EH (cell line): Measurements from ENCODE around the gene PRR12.
A peak's percentile ranks its signal among the peaks of the same experiment; 100 is the strongest.

Experiments
- DNase-seq: peaks from one replicate; pipeline ENCODE4 v3.0.0-alpha.2; 2015; ENCODE audit warnings: low read depth

Gene PRR12

DNA sequence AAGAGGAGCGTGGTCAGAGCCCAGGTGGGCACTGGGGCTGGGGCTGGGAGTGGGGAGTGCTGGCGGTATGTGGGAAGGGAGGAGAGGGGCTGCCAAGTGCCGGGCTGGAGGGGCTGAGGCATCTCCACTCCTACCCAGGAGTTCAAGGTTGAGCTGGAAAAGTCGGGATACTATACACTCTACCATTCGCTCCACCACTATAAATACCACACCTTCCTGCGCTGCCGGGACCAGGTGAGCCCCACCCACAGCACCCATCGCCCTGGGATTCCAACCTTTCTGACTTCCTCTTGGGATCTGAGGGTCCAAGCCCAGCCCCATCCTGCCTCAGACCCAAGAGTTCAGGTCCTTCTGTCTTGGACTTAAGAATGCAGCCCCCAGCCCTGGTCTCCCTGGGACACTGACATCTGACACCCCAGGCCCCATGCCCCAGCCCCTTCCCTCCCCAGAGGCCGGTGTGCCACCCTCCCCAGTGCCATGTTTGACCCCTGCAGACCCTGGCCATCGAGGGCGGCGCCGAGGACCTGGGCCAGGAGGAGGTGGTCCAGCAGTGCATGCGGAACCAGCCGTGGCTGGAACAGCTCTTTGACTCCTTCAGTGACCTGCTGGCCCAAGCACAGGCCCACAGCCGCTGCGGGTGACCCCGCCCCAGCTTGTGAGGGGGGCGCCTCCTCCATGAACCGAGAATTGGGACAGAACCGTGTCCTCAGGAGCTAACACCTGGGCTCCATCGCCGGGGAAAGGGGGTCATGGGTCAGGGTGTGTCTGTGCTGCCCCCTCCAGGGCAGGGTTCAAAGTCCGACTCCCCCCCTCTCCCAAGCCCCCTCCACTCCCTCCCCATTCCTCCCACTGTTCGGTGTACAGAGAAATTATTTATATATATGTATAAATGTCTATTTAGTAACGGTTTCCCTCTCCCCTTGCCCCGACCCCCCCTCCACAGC is 34.3 kb downstream of the PRR12 start:
- no peak for DNase-seq

DNA sequence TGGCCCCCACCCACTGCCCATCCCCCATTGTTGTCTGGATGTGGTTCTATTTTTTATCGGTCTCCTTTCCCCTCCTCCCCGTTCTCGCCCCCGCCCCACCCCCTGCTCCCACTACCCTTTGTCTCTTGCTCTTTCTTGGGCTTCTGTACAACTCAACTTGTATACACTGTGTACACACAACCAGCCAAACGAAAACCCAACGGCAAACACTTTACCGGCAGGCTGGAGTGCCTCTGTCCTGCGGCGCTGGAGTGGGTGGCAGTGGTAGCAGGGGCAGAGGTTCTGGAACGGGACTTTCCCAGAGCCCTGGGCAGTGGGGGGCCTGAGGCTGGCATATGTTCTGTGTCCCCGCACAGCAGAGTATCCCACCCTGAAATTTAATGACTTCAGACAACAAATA is 35.2 kb downstream of the PRR12 start:
- no peak for DNase-seq

DNA sequence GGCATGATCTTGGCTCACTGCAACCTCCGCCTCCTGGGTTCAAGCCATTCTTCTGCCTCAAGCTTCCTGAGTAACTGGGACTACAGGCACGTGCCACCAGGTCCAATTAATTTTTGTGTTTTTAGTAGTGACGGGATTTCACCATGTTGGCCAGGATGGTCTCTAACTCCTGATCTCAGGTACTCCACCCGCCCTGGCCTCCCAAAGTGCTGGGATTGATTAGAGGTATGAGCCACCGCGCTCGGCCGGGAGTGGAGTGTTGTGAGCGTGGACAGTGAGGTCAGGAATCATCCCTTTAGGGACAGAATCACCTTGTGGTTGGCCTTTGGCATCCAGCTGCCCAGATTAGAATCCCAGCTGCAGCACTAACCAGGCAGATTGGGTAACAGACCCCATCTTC is 38.7 kb downstream of the PRR12 start:
- no peak for DNase-seq

DNA sequence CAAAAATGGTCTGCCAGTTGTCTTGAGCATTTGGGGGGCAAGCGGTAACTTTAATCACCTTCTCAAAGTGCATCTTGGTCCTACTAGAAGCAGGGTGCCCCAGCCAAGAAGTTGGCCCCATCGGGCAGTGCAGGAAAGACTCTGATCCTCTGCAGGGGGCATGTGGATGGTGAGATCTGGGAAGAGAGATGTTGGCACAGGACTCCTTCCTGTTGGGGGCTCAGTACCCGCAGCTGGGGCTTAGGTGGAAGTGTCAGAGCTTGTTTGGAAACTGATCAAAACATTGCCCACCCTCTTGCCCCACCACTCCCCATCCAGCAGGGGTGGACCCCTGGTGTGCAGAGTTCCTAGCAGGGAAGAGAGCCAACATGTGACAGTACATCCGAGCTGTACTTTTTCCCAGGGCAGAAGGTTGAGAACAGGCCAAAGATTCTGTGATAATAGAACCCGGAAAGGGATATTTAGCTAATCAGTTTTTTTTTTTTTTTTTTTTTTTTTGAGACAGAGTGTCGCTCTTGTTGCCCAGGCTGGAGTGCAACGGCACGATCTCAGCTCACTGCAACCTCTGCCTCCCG is 40.1 kb downstream of the PRR12 start:
- DNase-seq: peak; percentile 45

DNA sequence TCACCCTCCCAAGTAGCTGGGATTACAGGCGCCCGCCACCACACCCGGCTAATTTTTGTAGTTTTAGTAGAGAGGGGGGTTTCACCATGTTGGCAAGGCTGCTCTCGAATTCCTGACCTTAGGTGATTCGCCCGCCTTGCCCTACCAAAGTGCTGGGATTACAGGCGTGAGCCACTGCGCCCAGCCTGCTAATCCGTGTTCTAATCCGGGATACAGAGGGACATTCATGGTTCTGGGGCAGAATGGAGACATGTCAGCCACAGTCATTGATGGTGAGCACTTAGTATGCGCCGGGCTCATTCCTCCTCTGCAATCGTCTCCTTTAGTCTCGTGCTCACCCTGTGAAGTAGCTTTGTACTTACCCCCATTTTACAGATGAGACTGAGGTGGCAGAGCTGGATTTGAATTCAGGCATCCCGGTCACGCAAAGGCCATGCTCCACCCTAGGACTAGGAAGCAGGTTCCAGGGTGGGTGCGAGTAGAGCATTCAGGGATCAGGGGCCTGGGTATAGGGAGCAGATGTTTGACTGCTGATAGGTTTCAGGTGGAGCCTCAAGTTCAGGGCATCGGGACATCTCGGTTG is 40.7 kb downstream of the PRR12 start:
- no peak for DNase-seq

DNA sequence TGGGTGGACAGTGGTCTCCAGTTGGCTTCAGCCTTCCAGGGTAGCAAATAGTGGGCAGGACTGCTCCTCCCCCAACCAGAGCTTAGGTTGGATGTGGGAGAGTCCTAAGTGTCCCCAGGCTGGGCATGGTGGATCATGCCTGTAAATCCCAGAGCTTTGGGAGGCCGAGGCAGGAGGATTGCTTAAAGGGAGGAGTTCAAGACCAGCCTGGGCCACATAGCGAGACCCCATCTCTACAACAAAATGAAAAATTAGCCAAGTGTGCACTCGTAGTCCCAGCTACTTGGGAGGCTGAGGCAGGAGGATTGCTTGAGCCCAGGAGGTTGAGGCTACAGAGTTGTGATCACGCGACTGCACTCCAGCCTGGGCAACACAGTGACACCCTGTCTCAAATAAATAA is 41.6 kb downstream of the PRR12 start:
- no peak for DNase-seq

DNA sequence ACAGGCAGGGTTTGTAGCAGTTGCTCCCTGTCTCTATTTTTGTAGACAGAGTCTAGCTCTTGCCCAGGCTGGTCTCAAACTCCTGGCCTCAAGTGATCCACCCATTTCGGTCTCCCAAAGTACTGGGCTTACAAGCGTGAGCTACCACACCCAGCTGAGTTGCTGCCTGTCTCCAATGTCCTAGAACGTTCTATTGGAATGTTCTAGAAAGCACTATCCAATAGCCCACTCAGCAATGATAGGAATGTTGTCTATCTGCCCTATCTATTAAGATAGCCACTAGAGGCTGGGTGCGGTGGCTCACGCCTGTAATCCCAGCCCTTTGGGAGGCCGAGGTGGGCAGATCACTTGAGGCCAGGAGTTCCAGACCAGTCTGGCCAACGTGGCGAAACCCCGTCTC is 42.3 kb downstream of the PRR12 start:
- peak; percentile 39 for DNase-seq

DNA sequence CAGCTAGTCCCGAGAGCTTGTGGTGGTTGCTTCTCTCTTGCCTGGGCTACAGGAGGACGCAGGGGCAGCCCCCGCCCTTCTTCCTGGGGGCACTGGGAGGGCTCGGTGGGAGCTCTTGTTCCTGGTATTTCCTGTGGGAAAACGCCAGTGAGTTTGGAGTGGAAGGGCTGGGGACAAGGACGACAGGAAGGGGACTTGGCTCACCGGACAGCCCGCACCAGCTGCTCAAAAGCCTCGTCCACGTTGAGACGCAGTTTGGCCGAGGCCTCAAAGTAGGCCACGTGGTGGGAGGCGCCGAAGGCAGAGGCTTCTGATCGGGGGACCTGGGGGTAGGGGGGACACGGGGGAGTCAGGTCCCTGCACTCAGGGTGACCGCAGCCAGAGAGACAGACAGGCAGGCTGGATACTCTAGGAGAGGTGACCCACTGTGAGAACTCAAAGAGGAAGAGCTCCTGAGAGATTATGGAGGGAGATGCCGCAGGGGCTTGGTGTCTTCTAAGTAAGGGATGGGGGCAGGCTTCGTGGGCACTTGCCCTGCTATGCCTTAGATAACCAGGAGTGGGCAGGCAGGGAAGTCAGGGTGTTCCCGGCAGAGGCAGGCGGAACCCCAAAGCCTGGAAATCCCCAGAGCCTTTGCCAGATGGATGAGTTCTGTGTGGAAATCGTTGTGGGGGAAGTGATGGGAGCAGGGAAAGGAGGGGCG is 44.7 kb downstream of the PRR12 start:
- no peak for DNase-seq

DNA sequence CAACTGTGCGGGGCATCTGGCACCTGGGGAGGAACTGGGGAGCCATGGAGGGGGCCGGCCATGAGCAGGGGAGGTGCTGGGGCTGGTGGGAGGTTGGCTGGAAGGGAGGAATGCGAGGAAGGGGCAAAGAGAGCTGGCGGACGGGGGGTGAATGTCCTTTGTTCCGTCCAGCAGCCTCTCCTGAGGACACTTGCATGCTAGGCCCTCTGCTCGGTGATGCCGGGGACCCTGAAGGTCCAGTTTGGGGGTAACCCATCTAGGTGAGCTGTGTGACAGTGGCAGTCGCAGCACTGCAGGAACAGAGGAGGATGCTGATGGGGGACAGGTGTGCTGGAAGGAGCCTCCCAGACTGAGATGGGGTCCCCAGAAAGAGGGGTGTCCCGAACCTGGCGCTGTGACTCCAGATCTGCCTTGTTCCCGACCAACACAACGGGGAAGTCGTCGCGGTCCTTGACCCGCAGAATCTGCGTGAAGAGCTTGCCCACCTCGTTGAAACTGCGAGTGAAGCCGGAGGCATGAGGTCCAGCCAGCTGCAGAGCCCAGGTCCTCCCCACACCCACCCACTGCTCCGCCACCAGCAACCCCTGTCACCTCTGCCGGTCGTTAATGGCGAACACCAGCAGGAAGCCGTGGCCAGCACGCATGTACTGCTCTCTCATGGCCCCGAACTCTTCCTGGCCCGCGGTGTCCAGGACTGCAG is 45.4 kb downstream of the PRR12 start:
- no peak for DNase-seq

DNA sequence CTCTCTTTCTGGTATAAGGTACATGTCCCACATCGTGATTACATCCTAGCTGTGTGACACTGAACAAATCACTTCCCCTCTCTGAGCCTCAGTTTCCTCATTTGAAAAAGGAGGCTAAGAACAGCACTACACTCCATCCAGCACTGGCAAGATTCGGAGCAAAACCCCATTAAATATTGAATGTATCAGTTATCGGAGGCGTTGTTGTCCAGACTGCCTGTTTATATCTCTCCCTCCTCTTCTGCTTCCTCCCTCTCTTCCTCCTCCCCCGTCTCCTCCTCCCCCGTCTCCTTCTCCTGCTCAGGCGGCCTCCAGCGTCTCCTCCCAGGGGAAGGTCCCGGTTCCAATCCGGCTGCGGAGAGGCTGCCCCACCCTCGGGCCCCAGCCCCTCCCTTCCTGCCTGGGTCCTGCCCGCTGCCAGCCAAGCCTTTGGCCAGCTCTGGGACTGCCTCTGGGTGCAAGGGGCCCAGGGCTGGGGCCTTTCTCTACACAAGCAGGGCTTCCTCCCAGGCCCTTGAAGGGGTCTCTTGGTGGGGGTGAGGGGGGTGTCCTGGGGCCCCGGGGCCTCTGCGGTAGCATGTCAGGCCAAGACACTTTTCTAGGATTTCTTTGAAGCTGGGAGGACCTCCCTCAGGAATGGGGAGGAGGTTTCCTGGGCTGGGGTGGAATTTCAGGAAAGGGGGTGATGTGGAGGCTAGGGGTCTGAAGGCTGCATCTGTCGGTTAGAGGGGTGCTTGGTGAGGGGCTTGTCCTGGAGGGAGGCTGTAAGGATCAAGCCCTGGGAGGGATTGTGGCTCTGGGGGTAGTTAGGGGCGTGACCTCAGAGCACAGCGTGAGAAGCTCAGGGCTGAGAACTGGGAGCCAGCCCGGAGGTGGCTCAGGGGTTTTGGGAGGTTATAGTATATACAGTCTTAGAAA is 47.1 kb downstream of the PRR12 start:
- DNase-seq: peak; percentile 90

DNA sequence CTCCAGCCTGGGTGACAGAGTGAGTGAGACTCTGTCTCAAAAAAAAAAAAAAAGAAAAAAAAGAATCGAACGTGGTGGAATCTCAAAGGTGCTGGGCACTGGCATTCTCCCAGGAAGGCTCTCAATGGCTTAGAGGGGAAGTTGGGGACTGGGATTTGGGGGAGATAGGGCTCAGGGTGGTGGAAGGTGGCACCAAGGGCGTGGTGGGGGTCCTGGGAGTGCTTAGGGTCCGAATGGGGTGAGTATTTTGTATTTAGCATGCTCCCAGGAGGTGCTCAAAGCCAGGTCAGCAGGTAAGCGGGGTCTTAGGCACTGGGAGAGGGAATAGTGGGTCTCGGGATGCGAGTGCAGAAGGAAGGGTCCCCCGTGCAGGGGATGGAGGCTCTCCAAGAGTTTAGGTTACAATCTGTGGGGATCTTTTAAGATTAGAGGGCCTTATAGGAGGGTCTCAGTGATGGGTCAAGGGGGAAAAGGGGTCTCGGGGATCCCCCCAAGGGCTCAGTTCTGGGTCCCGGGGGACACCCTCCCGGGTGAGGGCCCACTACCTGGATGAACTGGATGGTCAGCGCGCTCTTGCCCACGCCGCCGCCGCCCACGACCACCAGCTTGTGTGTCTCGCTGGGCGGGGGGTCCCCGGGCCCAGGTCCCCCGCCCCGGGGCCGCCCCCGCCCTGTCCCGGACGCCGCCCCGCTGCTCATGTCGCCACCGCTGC is 48.6 kb downstream of the PRR12 start:
- no peak for DNase-seq

DNA sequence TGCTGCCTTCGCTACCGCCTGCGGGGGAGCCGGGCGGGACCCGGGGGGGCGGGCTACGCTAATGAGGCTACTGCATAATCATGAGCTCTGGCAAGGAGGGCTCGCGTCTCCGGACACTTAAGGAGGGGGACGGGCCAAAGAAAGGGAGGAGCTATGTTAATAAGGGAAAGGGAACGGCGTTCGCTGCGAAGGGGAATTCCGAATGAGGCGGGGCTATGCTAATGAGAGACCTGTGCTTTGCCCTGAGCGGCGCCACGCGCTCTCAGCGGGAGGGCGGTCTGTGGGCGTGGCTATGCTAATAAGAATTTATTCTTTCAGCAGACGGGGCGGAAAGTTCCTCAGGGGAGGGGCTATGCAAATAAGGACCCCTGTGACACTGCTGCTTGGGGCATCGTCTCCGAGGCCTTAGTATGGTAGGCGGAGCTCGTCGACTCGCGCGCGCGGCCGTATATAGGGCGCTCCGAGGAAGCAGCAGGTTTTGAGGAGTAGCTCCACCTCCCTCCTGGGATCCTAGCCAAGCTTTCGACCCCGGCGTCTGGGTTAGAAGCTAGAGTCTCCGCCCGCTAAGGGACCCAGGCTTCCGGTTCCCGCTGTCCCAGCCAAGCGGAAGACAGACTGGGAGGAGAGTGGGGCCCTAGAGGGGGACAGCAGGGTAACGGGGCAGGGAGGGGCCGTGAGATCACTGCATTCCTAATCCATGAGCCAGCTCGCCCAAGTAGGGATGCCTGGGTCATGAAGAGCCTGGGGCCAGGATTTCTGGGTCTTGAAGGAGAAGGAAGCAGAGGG is 49.3 kb downstream of the PRR12 start, which contains the start of gene RRAS:
RRAS (minus strand) TSS at position 31 of the 786 bp plus-strand sequence. CDS start 45 bp downstream, outside the sequence.
- DNase-seq: peak; percentile 100

DNA sequence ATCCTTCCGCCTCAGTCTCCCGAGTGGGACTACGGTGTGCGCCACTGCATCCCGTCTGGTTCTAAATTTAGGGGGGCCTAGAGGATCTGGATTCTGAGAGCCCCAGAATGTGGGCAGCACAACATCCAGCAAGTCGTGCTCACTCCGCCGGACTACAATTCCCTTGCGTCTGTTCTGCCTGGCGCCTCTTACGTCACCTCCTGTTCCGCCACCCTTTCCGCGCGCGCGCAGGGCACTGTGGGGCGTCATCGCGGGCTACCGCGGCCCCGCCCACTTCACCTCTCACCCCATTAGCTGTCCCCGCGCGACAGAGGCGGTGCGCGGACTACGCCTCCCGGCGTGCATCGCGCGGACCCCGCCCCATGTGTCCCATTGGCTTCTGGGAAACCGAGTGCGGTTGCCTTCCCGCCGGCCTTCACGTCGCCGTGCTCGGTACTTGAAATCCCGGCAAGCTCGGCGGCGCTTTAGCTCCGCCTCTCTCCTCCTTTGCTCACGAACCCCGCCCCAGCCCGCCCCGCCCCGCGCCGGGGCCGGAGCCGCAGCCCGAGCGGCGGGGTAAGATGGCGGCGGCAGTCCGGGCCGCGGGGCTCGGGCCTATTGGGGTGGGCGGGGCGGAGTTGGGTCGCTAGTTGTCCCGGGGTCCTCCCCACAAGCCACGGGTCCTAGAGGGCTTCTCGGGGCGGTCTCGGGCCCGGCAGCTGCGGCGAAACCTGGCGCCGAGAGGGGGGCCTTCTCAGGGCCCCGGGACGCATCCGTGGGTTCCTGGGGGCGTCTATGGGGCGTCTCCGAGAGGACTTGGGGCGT is 50.9 kb downstream of the PRR12 start, which contains the start of gene SCAF1:
SCAF1 (plus strand) TSS at position 522 of the 804 bp plus-strand sequence. CDS start 2,818 bp downstream, outside the sequence.
- DNase-seq: peak; percentile 99

DNA sequence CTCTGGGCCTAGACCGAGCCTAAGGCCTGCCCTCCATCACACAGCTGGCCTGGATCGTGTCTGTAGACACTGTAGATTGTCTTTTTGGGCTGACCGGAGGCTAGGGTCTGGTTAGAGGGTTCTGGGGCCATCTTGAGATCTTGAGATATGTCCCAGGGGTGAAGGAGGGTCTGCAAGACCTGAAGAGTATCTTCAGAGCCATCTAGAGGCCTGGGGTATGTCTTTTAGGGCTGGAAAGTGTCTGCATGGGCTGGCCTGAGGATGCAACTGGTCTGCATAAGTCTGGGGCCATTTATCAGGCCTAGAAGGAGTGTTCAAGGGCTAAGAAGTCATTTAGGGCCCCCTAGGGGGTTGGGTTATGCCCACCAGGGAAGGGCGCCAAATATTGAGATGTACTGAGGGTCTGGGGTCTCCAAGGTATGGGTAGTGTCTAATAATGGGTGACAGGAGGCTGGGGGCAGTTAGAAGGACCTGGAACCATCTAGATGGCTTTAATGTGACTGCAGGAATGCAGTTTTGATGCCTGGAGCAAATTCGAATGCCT is 51.6 kb downstream of the PRR12 start:
- peak; percentile 24 for DNase-seq

DNA sequence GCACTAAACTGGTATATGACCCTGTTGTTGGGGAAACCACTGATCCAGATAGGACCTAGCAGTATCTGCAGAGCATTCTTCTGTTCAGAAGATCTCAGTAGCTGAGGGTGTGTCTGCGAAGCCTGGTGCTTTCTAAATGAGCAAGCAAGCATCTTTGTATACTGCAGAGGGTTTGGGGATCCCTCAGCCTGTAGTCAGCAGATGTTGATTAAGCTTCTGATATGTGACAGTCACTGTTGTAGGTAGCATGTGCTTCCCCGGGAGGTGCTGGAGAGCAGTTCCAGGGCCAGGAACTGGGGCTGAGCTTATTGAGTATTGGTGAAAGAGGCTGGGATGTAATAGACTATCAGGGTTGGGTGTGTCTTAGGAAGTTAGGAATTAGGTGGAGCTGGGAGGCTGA is 52.5 kb downstream of the PRR12 start:
- no peak for DNase-seq

DNA sequence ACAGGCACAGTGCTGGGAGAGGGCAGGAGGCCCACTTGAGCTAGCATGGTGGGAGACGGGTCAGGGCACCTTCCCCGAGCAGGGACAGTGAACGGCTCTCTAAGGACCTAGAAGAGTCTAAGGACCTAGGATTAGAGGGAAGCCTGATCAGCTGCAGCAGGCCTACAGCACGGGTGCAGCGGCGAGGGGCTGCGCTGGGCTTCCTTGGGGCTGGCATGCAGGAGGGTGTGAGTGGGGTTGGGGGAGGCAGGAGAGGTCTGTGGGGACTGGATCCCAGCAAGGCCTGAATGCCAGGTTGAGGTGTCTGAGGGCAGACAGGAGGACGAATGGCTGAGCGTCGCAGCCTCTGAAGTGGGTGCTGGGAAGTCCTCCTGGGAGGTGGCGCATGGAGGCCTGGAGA is 54.6 kb downstream of the PRR12 start:
- no peak for DNase-seq

DNA sequence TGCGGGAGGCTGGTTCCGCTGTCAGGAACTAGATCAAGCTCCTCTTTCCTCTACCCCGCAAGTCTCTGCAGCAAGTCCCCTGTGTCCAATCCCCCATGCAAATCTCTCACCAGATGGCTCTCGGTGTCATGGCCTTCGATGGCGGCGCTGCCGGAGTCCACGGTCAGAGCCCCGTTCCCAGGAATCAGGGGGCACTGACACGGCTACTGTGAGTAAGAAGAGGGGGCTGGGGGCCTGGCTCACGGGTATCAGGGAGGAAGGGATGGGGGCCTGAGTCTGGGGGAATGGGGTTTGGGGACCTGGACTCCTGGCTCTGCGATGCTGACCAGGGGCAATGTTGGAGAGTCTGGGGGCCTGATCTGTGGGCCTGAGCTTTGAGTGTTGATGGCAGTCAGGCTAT is 55.0 kb downstream of the PRR12 start:
- DNase-seq: no peak

DNA sequence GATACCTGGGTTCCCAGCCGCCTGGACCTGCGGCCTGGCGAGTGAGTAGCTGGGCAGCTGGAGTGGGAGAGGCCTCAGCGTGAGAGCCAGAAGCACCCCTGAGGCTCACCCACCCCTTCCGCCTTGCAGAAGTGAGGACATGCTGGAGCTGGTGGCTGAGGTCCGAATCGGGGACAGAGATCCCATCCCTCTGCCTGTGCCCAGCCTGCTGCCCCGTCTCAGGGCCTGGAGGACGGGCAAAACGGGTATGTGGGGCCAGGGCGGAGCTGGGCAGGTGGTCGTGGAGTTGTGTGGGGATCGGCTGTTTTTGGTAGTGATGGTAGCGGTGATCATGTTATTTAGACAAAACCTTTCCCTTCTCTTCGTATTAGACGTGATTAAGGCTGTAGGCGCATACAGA is 55.6 kb downstream of the PRR12 start:
- no peak for DNase-seq
